Measurements from ENCODE around the gene PCBD2.
A peak's percentile ranks its signal among the peaks of the same experiment; 100 is the strongest.

PCBD2 gene

GRCh38 chr5:135012033-135012588 is 107.2 kb downstream of the PCBD2 start:
- DNase-seq (ENCODE audit: low spot score): peak; percentile 43
- TF ChIP-seq CTCF (IDR thresholded peaks at IDR 0.05): no peak
- H3K27ac ChIP-seq: no peak overlapping the region

More at GRCh38 chr5:135012033-135012588, 107.2 kb downstream of the PCBD2 start:
- H3K4me3 ChIP-seq: no peak overlapping the region
